Astrocyte of the spinal cord (primary cell): ENCODE results near the gene GNAQ.
"Not testable (repeated sequence)": the region's sequence is repeated elsewhere in the genome, so short reads cannot be mapped to it uniquely, and the experiment has no call there.

Experiments
- DNase-seq: peaks from one replicate; pipeline ENCODE4 v3.0.0; 2011; ENCODE audit warnings: low read depth, low spot score
- H3K4me3 ChIP-seq: 2 replicates; pipeline ENCODE4 v1.5.1; 2011; ENCODE audit warnings: low read depth, mild to moderate bottlenecking, low read length, moderate library complexity
- CTCF ChIP-seq: IDR thresholded peaks from 2 replicates; pipeline ENCODE4 v1.5.1; 2012; ENCODE audit warnings: low read depth, mild to moderate bottlenecking, low read length, inconsistent platforms
- in situ Hi-C: cut with HindIII; loops from 2 replicates; pipeline ENCODE4 v1.10.0; 2017; ENCODE audit warnings: low sequenced_read_pairs

The GNAQ gene

GRCh38 chr9:77871483-77871882, 160.1 kb downstream of the GNAQ start:
- in situ Hi-C loops = no loop called here
- DNase-seq = no peak
- H3K4me3 ChIP-seq = no peak overlapping the region
- no peak for TF ChIP-seq CTCF

- no peak overlapping the region for H3K4me3 ChIP-seq
- no peak for TF ChIP-seq CTCF
- no peak for DNase-seq
- in situ Hi-C loops = no loop called here
Observed at GRCh38 chr9:77866878-77867277, 164.7 kb downstream of the GNAQ start.

DNA sequence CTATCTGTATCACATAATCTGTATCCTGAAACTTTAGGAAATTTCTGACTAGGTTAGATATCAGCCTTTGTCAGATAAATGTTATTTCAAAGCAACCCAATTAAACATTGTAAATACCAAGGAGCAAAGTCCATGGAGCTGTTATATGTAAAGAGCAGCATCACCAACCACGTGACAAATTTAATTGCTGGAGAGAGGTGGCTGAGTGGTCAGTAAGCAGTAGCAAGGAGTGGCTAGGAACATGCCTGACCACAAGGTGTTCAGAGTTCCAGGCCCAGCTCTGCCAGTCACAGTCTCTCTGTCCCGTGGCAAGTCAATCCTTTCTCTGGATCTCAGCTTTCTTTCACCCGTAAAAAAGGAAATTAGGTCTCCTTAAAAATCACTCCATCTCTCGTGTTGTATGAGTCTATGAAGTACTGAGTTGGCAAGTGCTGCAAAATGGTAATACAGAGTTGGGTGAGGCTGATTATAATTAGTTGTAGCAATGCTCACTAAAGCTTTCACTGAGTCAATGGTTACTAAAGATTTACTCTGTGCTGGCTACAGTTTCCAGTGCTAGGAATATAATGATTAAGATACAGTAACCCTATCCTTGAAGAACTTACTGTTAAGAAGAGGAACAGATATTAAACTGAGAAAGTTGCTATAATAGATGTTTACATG, 166.1 kb downstream of the GNAQ start:
- no peak overlapping the region for H3K4me3 ChIP-seq
- DNase-seq = no peak
- in situ Hi-C loops = no loop called here
- no peak for TF ChIP-seq CTCF

DNA sequence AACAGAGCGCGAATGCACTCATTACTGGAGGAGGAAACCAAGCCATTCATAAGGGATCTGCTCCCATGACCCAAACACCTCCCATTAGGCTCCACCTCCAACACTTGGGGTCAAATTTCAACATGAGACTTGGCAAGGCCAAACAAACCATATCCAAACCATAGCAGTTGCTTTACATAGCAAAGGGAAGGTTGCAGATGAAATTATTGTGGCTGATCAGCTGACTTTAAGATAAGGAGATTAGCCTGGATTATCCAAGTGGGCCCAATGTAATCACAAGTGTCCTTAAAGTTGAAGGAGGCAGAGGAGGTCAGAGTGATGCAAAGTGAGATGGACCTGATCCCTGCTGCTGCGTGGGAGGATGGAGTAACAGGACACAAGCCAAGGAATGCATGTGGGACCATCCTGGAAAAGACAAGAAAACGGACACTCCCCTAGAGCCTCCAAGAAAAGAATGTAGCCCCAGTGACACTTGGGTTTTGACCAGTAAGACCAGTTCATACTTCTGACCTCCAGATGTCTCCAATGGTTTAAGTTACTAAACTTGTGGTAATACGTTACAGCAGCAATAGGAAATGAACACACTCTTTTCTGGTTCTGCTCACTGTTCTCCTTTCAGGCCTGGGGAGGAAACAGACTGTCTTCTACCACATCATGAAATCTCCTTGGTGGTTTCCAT, 167.3 kb downstream of the GNAQ start:
- TF ChIP-seq CTCF = no peak
- in situ Hi-C loops = no loop called here
- H3K4me3 ChIP-seq = no peak overlapping the region
- DNase-seq = no peak

GRCh38 chr9:77863638-77864037, 168.0 kb downstream of the GNAQ start:
- H3K4me3 ChIP-seq, DNase-seq, in situ Hi-C loops: not testable (repeated sequence)

- DNase-seq, H3K4me3 ChIP-seq, in situ Hi-C loops: not testable (repeated sequence)
Observed at GRCh38 chr9:77860953-77861352, 170.7 kb downstream of the GNAQ start.

DNA sequence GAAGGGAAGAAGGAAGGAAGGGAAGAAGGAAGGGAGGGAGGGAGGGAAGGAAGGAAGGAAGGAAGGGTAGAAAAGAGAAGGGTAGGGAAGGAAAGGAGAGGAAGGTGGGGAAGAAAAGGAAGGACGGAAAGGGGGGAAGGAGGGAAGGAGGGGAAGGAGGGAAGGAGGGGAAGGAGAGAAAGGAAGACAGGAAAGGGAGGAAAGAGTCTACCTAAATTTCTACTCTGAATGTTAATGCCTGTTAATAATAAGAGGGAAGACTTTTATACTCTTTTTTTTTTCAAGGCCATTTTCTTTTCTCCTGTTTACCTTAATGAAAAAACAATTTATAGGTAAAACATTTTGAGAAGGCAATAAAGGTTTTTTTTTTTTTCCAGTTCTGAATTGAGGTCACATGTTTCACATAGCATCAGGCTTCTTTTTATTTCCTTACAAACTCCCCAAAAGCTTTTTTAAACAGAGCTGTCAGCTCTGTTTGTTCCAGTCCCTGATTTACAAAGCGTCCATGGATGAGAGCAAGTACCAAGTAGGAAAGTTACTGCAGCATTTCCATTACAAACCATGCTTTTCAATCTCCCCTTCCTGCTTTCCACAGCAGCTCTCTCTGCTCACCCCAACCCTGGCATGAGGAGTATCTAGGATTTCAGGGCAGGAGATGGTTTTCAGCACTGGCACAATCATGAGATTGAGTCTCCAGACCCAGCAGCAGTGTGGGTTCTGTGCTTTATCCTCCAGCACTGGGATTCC, 173.9 kb downstream of the GNAQ start:
- no peak for TF ChIP-seq CTCF
- DNase-seq = no peak
- in situ Hi-C loops = no loop called here
- H3K4me3 ChIP-seq = no peak overlapping the region
